Neural crest cell (in vitro differentiated cells): ENCODE data around the gene RAB12. TPM values are rescaled to one million over a fixed set of nuclear protein-coding genes. Genes with fewer than 3 reads are reported as not detected.
A peak's percentile ranks its signal among the peaks of the same experiment; 100 is the strongest.

Experiments
- DNase-seq: peaks from one replicate; pipeline ENCODE4 v3.0.0; 2021; ENCODE audit warnings: low read depth, mixed read lengths, low spot score
- H3K27ac Mint-ChIP-seq: one replicate; pipeline ENCODE4 v1.8.0; 2021; ENCODE audit warnings: mild to moderate bottlenecking, mixed read lengths; ENCODE audit not compliant: unreplicated experiment
- H3K27me3 Mint-ChIP-seq: 2 replicates; pipeline ENCODE4 v1.8.0; 2021; ENCODE audit warnings: low read depth, mild to moderate bottlenecking, mixed read lengths
- H3K36me3 Mint-ChIP-seq: 2 replicates; pipeline ENCODE4 v1.8.0; 2021; ENCODE audit warnings: low read depth, mild to moderate bottlenecking, mixed read lengths
- H3K4me1 Mint-ChIP-seq: 2 replicates; pipeline ENCODE4 v1.8.0; 2021; ENCODE audit warnings: mixed read lengths
- H3K4me3 Mint-ChIP-seq: one replicate; pipeline ENCODE4 v1.8.0; 2021; ENCODE audit warnings: mild to moderate bottlenecking, mixed read lengths
- H3K9me3 Mint-ChIP-seq: 2 replicates; pipeline ENCODE4 v1.8.0; 2021; ENCODE audit warnings: mixed read lengths
- CTCF ChIP-seq: fragments of 200-600 bp; sonication (generic); conservative IDR thresholded peaks from 2 replicates; pipeline ENCODE4 v1.5.0; 2021; ENCODE audit warnings: antibody characterized with exemption, mild to moderate bottlenecking
- long read RNA-seq: library from polyadenylated mRNA; unstranded; transcript quantifications from one replicate; pipeline ENCODE4 v2.0.0, GENCODE V29; 2020
- total RNA-seq: library from RNA; stranded (reverse); gene quantifications from 2 replicates; pipeline ENCODE4 v1.2.1, GENCODE V29; 2021

RAB12 gene, protein sequence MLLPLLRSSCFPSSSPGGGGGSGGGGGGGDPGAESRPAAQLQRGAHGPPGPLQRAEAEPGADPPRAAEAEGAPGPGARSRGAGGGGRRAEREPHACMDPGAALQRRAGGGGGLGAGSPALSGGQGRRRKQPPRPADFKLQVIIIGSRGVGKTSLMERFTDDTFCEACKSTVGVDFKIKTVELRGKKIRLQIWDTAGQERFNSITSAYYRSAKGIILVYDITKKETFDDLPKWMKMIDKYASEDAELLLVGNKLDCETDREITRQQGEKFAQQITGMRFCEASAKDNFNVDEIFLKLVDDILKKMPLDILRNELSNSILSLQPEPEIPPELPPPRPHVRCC
- total RNA-seq = 25.0 and 26.5 TPM in 2 replicates
- long read RNA-seq, partial matches to known transcripts = 0 of 1 reads
- long read RNA-seq, other reads (novel, unspliced or antisense) = 1 of 1 reads

DNA sequence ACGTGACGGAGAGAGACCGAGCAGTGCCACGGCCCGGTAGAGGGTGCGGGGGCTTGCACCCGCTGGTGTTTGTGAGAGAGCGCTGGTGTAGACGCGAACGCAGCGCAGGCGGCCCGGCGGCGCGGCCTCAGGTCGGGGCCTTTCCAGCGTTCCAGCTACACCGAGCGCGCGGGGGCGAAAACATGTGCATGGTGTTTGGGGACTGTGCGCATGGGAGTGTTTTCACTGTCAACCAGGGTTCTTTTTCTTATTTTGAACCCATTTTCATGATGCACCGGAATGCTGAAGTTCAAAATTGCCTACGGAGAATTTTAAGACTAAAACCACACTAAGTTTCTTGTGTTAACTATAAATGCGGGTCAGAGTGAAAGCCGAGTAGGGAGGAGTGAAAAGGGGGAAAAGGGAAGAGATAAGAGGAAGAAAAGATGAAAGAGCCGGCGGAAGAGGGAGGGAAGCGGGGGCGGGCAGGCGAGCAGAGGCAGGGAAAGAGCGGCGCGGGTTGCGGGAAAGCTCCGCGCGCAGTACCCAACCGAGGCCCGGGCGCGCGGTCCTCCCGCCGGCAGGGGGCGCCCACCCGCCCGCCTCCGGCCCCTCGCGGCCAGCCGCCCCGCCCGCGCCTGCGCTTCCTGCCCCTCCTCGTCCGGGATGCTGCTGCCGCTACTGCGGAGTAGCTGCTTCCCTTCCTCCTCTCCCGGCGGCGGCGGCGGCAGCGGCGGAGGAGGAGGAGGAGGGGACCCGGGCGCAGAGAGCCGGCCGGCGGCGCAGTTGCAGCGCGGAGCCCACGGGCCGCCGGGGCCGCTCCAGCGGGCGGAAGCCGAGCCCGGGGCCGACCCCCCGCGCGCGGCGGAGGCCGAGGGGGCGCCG, at the start of gene RAB12:
TSS of gene RAB12 (plus strand) at position 643 of the 864 bp plus-strand sequence. CDS start at position 646, 3 bp downstream.
- H3K27me3 Mint-ChIP-seq = peaks cover 26% of the 10 kb centered on the region
- H3K4me1 Mint-ChIP-seq = peaks cover 57% of the 10 kb centered on the region
- TF ChIP-seq CTCF = peak; percentile 88
- peak; percentile 78 for DNase-seq
- H3K4me3 Mint-ChIP-seq = peak within 1 kb of the TSS; percentile 90
- no peaks in the 10 kb centered on the region for H3K36me3 Mint-ChIP-seq
- H3K9me3 Mint-ChIP-seq = no peaks in the 10 kb centered on the region
- H3K27ac Mint-ChIP-seq = no peak within 1 kb of the TSS

GRCh38 chr18:8559612-8560186, 49.5 kb upstream of the RAB12 start:
- Mint-ChIP-seq H3K36me3 (no peaks in the 10 kb centered on the region), H3K9me3 (no peaks in the 10 kb centered on the region), H3K27me3 (no peaks in the 10 kb centered on the region), H3K4me1 (no peaks in the 10 kb centered on the region), H3K4me3 (no peak overlapping the region), H3K27ac (no peak overlapping the region)
- TF ChIP-seq CTCF = no peak
- no peak for DNase-seq

GRCh38 chr18:8561123-8561910, 47.9 kb upstream of the RAB12 start:
- Mint-ChIP-seq H3K36me3 (no peaks in the 10 kb centered on the region), H3K9me3 (no peaks in the 10 kb centered on the region), H3K27ac (no peak overlapping the region), H3K27me3 (no peaks in the 10 kb centered on the region), H3K4me1 (no peaks in the 10 kb centered on the region), H3K4me3 (no peak overlapping the region)
- TF ChIP-seq CTCF = no peak
- DNase-seq = no peak

DNA sequence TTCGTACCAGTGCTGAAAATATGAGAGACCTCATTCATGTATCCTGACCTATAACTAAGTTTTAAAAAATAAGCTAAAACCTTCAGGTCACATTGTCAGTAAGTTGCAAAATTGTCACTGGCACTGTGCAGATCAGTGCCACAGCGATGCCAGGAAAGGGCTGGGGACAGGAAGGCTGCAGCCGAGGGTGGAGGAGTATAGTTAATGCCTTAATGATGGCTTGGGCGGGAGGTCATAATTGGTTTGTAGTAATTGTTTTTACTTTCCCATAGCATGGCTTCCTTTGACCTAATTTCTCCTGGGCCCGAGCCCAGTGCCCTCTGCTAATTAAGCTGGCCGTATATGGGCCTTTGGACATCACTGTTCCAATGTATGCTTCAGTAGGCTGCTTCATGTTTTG, 47.2 kb upstream of the RAB12 start:
- Mint-ChIP-seq H3K27ac (no peak overlapping the region), H3K9me3 (no peaks in the 10 kb centered on the region), H3K36me3 (no peaks in the 10 kb centered on the region), H3K4me3 (no peak overlapping the region), H3K4me1 (no peaks in the 10 kb centered on the region), H3K27me3 (no peaks in the 10 kb centered on the region)
- DNase-seq = no peak
- TF ChIP-seq CTCF = no peak

DNA sequence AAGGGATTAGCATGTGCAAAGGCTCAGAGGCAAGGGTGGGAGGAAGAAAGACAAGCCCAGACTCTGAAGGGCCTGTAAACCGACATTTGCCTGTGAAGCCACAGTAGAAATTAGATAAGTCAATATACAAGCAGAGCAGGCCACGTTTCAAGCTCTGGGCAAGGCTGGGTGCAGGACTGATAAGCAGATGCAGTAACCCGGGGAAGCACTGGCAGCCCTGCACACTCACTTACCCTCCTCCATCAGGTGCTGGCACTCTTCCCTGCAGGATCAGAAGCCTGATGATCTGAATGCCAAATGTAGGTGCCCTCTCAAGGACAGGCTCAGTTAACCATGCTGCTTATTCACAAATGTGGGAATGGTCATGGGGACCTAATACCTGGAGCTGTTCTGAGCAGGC, 46.3 kb upstream of the RAB12 start:
- Mint-ChIP-seq H3K4me1 (no peaks in the 10 kb centered on the region), H3K36me3 (no peaks in the 10 kb centered on the region), H3K27me3 (no peaks in the 10 kb centered on the region), H3K27ac (no peak overlapping the region), H3K9me3 (no peaks in the 10 kb centered on the region), H3K4me3 (no peak overlapping the region)
- TF ChIP-seq CTCF = no peak
- no peak for DNase-seq
